Right atrium auricular region (tissue), 2 donors: Measurements from ENCODE around the gene TGFA. TPM values are rescaled to one million over a fixed set of nuclear protein-coding genes. Genes with fewer than 3 reads are reported as not detected.
"Not testable (repeated sequence)": the region's sequence is repeated elsewhere in the genome, so short reads cannot be mapped to it uniquely, and the experiment has no call there.

Experiments
- DNase-seq: peaks from one replicate; pipeline ENCODE4 v3.0.0-alpha.2; 2019; ENCODE audit warnings: low spot score
- H3K27ac ChIP-seq, 2 donors: fragments of 200-600 bp; sonication (generic); 1 replicate in 1 of 2; 2 replicates in 1 of 2; pipeline ENCODE4 v1.5.1; 2016 to 2019
- H3K27me3 ChIP-seq, 2 donors: fragments of 200-600 bp; sonication (generic); one replicate each; pipeline versions ENCODE4 v1.5.1 to v1.6.0; 2017 to 2019
- H3K36me3 ChIP-seq: fragments of 200-600 bp; sonication (generic); one replicate; pipeline ENCODE4 v1.5.1; 2016
- H3K4me1 ChIP-seq, 2 donors: fragments of 200-600 bp; sonication (generic); one replicate each; pipeline versions ENCODE4 v1.5.1 to v1.6.0; 2017 to 2019
- H3K4me3 ChIP-seq, 2 donors: fragments of 200-600 bp; sonication (generic); 1 replicate in 1 of 2; 2 replicates in 1 of 2; pipeline ENCODE4 v1.5.1; 2017 to 2019; ENCODE audit warnings: mild to moderate bottlenecking in 1 of 2, moderate library complexity in 1 of 2
- H3K9me3 ChIP-seq, 2 donors: fragments of 200-600 bp; sonication (generic); one replicate each; pipeline ENCODE4 v1.5.1; 2019
- total RNA-seq, 2 donors: library from RNA; depleted of rRNA; stranded (reverse); fragments of >200 nt; gene quantifications; one replicate each; pipeline ENCODE4 v1.1.0, GENCODE V29; 2016
- TF ChIP-seq, protein P1 (sequence below), 2 donors: fragments of 200-600 bp; sonication (generic); IDR thresholded peaks; one replicate each; pipeline ENCODE4 v1.5.1; 2019; ENCODE audit warnings: antibody characterized with exemption in 2 of 2

Gene TGFA
- total RNA-seq, 2 donors from 2014 or later = 0.24 to 1.7 TPM

- Histone ChIP-seq H3K36me3 (no peaks in the 10 kb centered on the region), H3K9me3 (no peaks in the 10 kb centered on the region), H3K27me3 (no peaks in the 10 kb centered on the region), H3K4me1 (peaks cover 0 to 28% of the 10 kb centered on the region in 2 donors), H3K27ac (no peak overlapping the region), H3K4me3 (no peak overlapping the region)
- no peak for DNase-seq
- TF ChIP-seq, protein P1, sequence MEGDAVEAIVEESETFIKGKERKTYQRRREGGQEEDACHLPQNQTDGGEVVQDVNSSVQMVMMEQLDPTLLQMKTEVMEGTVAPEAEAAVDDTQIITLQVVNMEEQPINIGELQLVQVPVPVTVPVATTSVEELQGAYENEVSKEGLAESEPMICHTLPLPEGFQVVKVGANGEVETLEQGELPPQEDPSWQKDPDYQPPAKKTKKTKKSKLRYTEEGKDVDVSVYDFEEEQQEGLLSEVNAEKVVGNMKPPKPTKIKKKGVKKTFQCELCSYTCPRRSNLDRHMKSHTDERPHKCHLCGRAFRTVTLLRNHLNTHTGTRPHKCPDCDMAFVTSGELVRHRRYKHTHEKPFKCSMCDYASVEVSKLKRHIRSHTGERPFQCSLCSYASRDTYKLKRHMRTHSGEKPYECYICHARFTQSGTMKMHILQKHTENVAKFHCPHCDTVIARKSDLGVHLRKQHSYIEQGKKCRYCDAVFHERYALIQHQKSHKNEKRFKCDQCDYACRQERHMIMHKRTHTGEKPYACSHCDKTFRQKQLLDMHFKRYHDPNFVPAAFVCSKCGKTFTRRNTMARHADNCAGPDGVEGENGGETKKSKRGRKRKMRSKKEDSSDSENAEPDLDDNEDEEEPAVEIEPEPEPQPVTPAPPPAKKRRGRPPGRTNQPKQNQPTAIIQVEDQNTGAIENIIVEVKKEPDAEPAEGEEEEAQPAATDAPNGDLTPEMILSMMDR (IDR thresholded peaks at IDR 0.05) = no peak
These were observed 85.5 kb downstream of the TGFA start for GRCh38 chr2:70467831-70468779.

- Histone ChIP-seq H3K27ac (no peak overlapping the region), H3K4me3 (no peak overlapping the region)
These were observed 86.4 kb downstream of the TGFA start for GRCh38 chr2:70467237-70467636.

DNA sequence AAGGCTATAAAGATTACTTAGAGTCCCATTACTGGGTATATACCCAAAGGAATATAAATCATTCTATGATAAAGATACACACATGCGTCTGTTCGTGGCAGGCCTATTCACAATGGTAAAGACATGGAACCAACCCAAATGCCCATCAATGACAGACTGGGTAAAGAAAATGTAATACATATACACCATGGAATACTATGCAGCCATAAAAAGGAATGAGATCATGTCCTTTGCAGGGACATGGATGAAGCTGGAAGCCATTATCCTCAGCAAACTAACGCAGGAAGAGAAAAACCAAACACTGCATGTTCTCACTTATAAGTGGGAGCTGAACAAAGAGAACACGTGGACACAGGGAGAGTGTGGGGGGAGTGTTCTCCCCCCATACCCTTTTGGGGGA is 87.0 kb downstream of the TGFA start:
- H3K27ac ChIP-seq, H3K27me3 ChIP-seq, H3K9me3 ChIP-seq, H3K36me3 ChIP-seq, H3K4me3 ChIP-seq, DNase-seq: not testable (repeated sequence)
- H3K4me1 ChIP-seq = peaks cover 0 to 19% of the 10 kb centered on the region in 2 donors

More at GRCh38 chr2:70467237-70467636, 86.4 kb downstream of the TGFA start:
- Histone ChIP-seq H3K4me1 (peaks cover 0 to 25% of the 10 kb centered on the region in 2 donors), H3K9me3 (no peaks in the 10 kb centered on the region), H3K36me3 (no peaks in the 10 kb centered on the region), H3K27me3 (no peaks in the 10 kb centered on the region)
- DNase-seq = no peak
- TF ChIP-seq, protein P1 (IDR thresholded peaks at IDR 0.05) = no peak

- Histone ChIP-seq H3K36me3 (no peaks in the 10 kb centered on the region), H3K27me3 (no peaks in the 10 kb centered on the region), H3K27ac (no peak overlapping the region), H3K9me3 (no peaks in the 10 kb centered on the region), H3K4me1 (peaks cover 0 to 9% of the 10 kb centered on the region in 2 donors), H3K4me3 (no peak overlapping the region)
- no peak for DNase-seq
- TF ChIP-seq, protein P1 (IDR thresholded peaks at IDR 0.05) = no peak
These were observed 89.6 kb downstream of the TGFA start for GRCh38 chr2:70463997-70464396.

- Histone ChIP-seq H3K9me3 (no peaks in the 10 kb centered on the region), H3K4me1 (peaks cover 0 to 9% of the 10 kb centered on the region in 2 donors), H3K27ac (no peak overlapping the region), H3K27me3 (no peaks in the 10 kb centered on the region), H3K36me3 (no peaks in the 10 kb centered on the region), H3K4me3 (no peak overlapping the region)
- no peak for DNase-seq
- TF ChIP-seq, protein P1 (IDR thresholded peaks at IDR 0.05) = no peak
These were observed 90.0 kb downstream of the TGFA start for GRCh38 chr2:70463581-70463980.

DNA sequence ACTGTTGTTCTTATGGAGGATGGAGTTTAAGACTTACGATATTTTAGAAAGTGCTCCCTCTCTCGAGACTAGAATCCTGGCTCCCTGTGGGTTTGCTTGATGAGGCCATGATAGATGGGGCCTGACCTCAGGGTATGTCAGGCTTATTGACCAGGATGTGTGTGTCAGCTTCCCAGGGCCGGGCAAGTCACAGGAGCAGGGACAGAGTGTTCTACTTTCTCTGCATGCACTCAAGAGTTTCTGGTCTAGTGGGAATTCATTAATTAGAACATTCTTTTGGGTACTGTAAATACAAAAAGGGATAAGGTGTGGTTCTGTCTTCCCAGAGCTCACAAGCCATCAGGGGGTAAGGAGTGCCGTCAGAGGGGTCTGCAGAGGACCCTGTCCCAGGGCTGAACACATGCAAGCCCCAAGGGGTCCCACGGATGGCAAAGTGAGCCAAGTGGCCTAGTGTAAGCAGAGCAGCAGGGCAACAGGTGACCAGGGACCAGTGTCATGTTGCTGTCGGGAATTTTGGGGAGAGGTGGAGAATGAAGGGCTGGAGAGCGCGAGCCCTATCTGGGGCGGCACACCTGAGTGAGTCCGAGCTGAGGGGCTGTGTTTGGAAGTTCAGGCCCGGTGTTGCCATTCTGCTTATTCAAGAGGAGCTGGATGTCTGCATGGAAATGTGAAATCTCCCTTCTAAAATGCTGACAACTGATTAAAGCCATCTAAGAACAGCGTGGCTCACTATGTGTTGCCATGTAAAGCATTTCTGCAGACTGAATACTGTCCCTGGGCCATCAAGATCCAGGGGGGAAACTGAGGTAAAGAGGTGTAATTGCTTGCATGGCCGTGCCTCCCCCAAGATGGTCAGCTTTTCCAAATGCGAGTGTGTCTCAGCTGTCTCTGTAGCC is 91.4 kb downstream of the TGFA start:
- Histone ChIP-seq H3K36me3 (no peaks in the 10 kb centered on the region), H3K4me1 (no peaks in the 10 kb centered on the region), H3K4me3 (no peak overlapping the region), H3K27ac (no peak overlapping the region), H3K27me3 (no peaks in the 10 kb centered on the region), H3K9me3 (no peaks in the 10 kb centered on the region)
- TF ChIP-seq, protein P1 (IDR thresholded peaks at IDR 0.05) = no peak
- no peak for DNase-seq
